ENCODE data around the gene BHLHE23.

BHLHE23 gene

DNA sequence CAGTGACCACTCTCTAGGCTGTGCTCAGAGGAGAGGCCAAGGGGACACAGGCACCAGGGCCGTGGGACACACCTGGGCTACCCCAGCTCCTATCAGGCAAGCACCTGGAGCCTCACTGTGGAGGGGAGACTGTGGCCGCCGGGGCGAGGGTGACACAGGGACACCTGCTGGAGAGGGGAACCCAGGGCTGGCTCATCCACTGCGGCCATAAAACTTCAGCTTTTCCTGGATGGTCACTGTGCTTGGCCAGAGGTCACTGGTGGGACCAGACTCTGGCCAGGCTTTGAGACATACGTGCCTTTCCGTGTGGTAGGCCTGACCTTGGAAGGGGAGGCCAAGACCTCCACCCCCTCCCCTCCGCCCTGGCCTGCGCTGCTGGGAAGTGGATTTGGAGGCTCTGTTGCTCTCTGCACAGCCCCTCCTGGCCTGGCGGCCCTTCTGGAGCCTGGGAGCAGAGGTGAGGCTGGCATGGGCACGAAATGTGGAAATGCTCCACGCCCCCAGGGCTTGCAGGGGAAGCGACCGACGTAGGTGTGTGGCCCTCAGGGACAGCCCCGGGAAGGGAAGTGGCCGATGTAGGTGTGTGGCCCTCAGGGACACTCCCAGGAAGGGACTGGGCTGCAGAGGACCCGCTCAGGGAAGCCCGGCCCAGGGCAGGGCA lies 42.9 kb upstream of the BHLHE23 start:
- H3K4me1 ChIP-seq (ENCODE audit: control insufficient read depth in 5 of 5, insufficient read depth in 5 of 5, low read length in 5 of 5): peaks cover 0 to 12% (median 0%) of the 10 kb centered on the region in 5 donors
- H3K9ac ChIP-seq (ENCODE audit: low read length in 5 of 5): no peak overlapping the region
- no peaks in the 10 kb centered on the region for H3K36me3 ChIP-seq (ENCODE audit: control insufficient read depth in 5 of 5, insufficient read depth in 5 of 5, low read length in 5 of 5)
- no peak overlapping the region for H3K4me3 ChIP-seq (ENCODE audit: low read depth in 1 of 5, low read length in 5 of 5)
- no peak overlapping the region for H3K27ac ChIP-seq (ENCODE audit: low read depth, low read length)
- no peaks in the 10 kb centered on the region for H3K9me3 ChIP-seq (ENCODE audit: control insufficient read depth in 5 of 5, low read length in 5 of 5)
- peaks cover 11 to 46% (median 31%) of the 10 kb centered on the region in 5 donors for H3K27me3 ChIP-seq (ENCODE audit: control insufficient read depth in 5 of 5, insufficient read depth in 4 of 5, low read length in 5 of 5)

DNA sequence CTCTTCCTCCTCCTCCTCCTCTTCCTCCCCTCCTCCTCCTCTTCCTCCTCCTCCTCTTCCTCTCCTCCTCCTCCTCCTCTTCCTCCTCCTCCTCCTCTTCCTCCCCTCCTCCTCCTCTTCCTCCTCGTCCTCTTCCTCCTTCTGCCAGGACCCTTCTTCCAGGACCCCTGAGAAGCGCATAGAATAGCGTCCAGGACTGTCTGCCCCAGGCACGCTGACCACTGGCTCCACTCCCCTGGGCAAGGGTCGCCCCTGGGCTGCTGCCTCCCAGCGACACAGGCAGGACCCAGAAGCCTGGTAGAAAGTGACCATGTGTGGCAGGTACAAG lies 42.4 kb upstream of the BHLHE23 start:
- Histone ChIP-seq H3K9ac (ENCODE audit: low read length in 5 of 5) (no peak overlapping the region), H3K4me3 (ENCODE audit: low read depth in 1 of 5, low read length in 5 of 5) (no peak overlapping the region), H3K27me3 (ENCODE audit: control insufficient read depth in 5 of 5, insufficient read depth in 4 of 5, low read length in 5 of 5) (peaks cover 11 to 47% (median 35%) of the 10 kb centered on the region in 5 donors), H3K4me1 (ENCODE audit: control insufficient read depth in 5 of 5, insufficient read depth in 5 of 5, low read length in 5 of 5) (peaks cover 0 to 12% (median 0%) of the 10 kb centered on the region in 5 donors), H3K9me3 (ENCODE audit: control insufficient read depth in 5 of 5, low read length in 5 of 5) (no peaks in the 10 kb centered on the region), H3K36me3 (ENCODE audit: control insufficient read depth in 5 of 5, insufficient read depth in 5 of 5, low read length in 5 of 5) (no peaks in the 10 kb centered on the region), H3K27ac (ENCODE audit: low read depth, low read length) (no peak overlapping the region)

GRCh38 chr20:63048516-63049190 lies 41.9 kb upstream of the BHLHE23 start:
- Histone ChIP-seq H3K27me3 (ENCODE audit: control insufficient read depth in 5 of 5, insufficient read depth in 4 of 5, low read length in 5 of 5) (peaks cover 11 to 52% (median 38%) of the 10 kb centered on the region in 5 donors), H3K36me3 (ENCODE audit: control insufficient read depth in 5 of 5, insufficient read depth in 5 of 5, low read length in 5 of 5) (no peaks in the 10 kb centered on the region), H3K4me1 (ENCODE audit: control insufficient read depth in 5 of 5, insufficient read depth in 5 of 5, low read length in 5 of 5) (peaks cover 0 to 12% (median 0%) of the 10 kb centered on the region in 5 donors), H3K9ac (ENCODE audit: low read length in 5 of 5) (no peak overlapping the region), H3K9me3 (ENCODE audit: control insufficient read depth in 5 of 5, low read length in 5 of 5) (no peaks in the 10 kb centered on the region), H3K4me3 (ENCODE audit: low read depth in 1 of 5, low read length in 5 of 5) (no peak overlapping the region), H3K27ac (ENCODE audit: low read depth, low read length) (no peak overlapping the region)

- H3K36me3 ChIP-seq (ENCODE audit: control insufficient read depth in 5 of 5, insufficient read depth in 5 of 5, low read length in 5 of 5): no peaks in the 10 kb centered on the region
- no peaks in the 10 kb centered on the region for H3K9me3 ChIP-seq (ENCODE audit: control insufficient read depth in 5 of 5, low read length in 5 of 5)
- peaks cover 0 to 12% (median 0%) of the 10 kb centered on the region in 5 donors for H3K4me1 ChIP-seq (ENCODE audit: control insufficient read depth in 5 of 5, insufficient read depth in 5 of 5, low read length in 5 of 5)
- peaks cover 11 to 52% (median 40%) of the 10 kb centered on the region in 5 donors for H3K27me3 ChIP-seq (ENCODE audit: control insufficient read depth in 5 of 5, insufficient read depth in 4 of 5, low read length in 5 of 5)
- H3K4me3 ChIP-seq (ENCODE audit: low read depth in 1 of 5, low read length in 5 of 5): no peak overlapping the region
- no peak overlapping the region for H3K27ac ChIP-seq (ENCODE audit: low read depth, low read length)
- H3K9ac ChIP-seq (ENCODE audit: low read length in 5 of 5): no peak overlapping the region
Measured at GRCh38 chr20:63047946-63048345, 41.2 kb upstream of the BHLHE23 start.

- Histone ChIP-seq H3K4me1 (ENCODE audit: control insufficient read depth in 5 of 5, insufficient read depth in 5 of 5, low read length in 5 of 5) (peaks cover 0 to 6% (median 0%) of the 10 kb centered on the region in 5 donors), H3K9ac (ENCODE audit: low read length in 5 of 5) (no peak overlapping the region), H3K36me3 (ENCODE audit: control insufficient read depth in 5 of 5, insufficient read depth in 5 of 5, low read length in 5 of 5) (no peaks in the 10 kb centered on the region), H3K9me3 (ENCODE audit: control insufficient read depth in 5 of 5, low read length in 5 of 5) (no peaks in the 10 kb centered on the region), H3K27ac (ENCODE audit: low read depth, low read length) (no peak overlapping the region), H3K27me3 (ENCODE audit: control insufficient read depth in 5 of 5, insufficient read depth in 4 of 5, low read length in 5 of 5) (peaks cover 11 to 52% (median 42%) of the 10 kb centered on the region in 5 donors), H3K4me3 (ENCODE audit: low read depth in 1 of 5, low read length in 5 of 5) (no peak overlapping the region)
Measured at GRCh38 chr20:63047267-63047666, 40.5 kb upstream of the BHLHE23 start.

GRCh38 chr20:63046841-63047240 lies 40.1 kb upstream of the BHLHE23 start:
- Histone ChIP-seq H3K27me3 (ENCODE audit: control insufficient read depth in 5 of 5, insufficient read depth in 4 of 5, low read length in 5 of 5) (peaks cover 11 to 52% (median 40%) of the 10 kb centered on the region in 5 donors), H3K36me3 (ENCODE audit: control insufficient read depth in 5 of 5, insufficient read depth in 5 of 5, low read length in 5 of 5) (no peaks in the 10 kb centered on the region), H3K9me3 (ENCODE audit: control insufficient read depth in 5 of 5, low read length in 5 of 5) (no peaks in the 10 kb centered on the region), H3K4me3 (ENCODE audit: low read depth in 1 of 5, low read length in 5 of 5) (no peak overlapping the region), H3K9ac (ENCODE audit: low read length in 5 of 5) (no peak overlapping the region), H3K27ac (ENCODE audit: low read depth, low read length) (no peak overlapping the region), H3K4me1 (ENCODE audit: control insufficient read depth in 5 of 5, insufficient read depth in 5 of 5, low read length in 5 of 5) (peaks cover 0 to 2% (median 0%) of the 10 kb centered on the region in 5 donors)

DNA sequence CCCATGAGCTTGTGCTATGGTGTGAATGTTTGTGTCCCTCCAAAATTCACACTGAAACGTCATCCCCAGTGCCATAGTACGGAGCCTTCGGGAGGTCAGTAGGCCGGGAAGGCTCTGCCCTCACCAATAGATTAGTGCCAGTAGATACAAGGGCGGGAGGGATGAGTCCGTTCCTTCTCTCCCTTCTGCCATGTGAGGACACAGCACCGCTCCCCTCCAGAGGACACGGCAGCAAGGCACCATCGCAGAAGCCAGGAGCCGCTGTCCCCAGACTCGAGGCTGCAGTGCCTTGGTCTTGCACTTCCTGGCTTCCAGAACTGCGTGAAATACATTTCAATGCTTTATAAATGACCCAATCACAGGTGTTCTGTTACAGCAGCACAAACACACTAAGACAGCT lies 39.2 kb upstream of the BHLHE23 start:
- no peaks in the 10 kb centered on the region for H3K9me3 ChIP-seq (ENCODE audit: control insufficient read depth in 5 of 5, low read length in 5 of 5)
- peaks cover 10 to 48% (median 34%) of the 10 kb centered on the region in 5 donors for H3K27me3 ChIP-seq (ENCODE audit: control insufficient read depth in 5 of 5, insufficient read depth in 4 of 5, low read length in 5 of 5)
- H3K4me1 ChIP-seq (ENCODE audit: control insufficient read depth in 5 of 5, insufficient read depth in 5 of 5, low read length in 5 of 5): no peaks in the 10 kb centered on the region
- H3K9ac ChIP-seq (ENCODE audit: low read length in 5 of 5): no peak overlapping the region
- H3K27ac ChIP-seq (ENCODE audit: low read depth, low read length): no peak overlapping the region
- no peaks in the 10 kb centered on the region for H3K36me3 ChIP-seq (ENCODE audit: control insufficient read depth in 5 of 5, insufficient read depth in 5 of 5, low read length in 5 of 5)
- H3K4me3 ChIP-seq (ENCODE audit: low read depth in 1 of 5, low read length in 5 of 5): no peak overlapping the region

GRCh38 chr20:63045401-63045800 lies 38.6 kb upstream of the BHLHE23 start:
- Histone ChIP-seq H3K4me1 (ENCODE audit: control insufficient read depth in 5 of 5, insufficient read depth in 5 of 5, low read length in 5 of 5) (no peaks in the 10 kb centered on the region), H3K9me3 (ENCODE audit: control insufficient read depth in 5 of 5, low read length in 5 of 5) (no peaks in the 10 kb centered on the region), H3K27me3 (ENCODE audit: control insufficient read depth in 5 of 5, insufficient read depth in 4 of 5, low read length in 5 of 5) (peaks cover 10 to 46% (median 32%) of the 10 kb centered on the region in 5 donors), H3K4me3 (ENCODE audit: low read depth in 1 of 5, low read length in 5 of 5) (no peak overlapping the region), H3K9ac (ENCODE audit: low read length in 5 of 5) (no peak overlapping the region), H3K27ac (ENCODE audit: low read depth, low read length) (no peak overlapping the region), H3K36me3 (ENCODE audit: control insufficient read depth in 5 of 5, insufficient read depth in 5 of 5, low read length in 5 of 5) (no peaks in the 10 kb centered on the region)

DNA sequence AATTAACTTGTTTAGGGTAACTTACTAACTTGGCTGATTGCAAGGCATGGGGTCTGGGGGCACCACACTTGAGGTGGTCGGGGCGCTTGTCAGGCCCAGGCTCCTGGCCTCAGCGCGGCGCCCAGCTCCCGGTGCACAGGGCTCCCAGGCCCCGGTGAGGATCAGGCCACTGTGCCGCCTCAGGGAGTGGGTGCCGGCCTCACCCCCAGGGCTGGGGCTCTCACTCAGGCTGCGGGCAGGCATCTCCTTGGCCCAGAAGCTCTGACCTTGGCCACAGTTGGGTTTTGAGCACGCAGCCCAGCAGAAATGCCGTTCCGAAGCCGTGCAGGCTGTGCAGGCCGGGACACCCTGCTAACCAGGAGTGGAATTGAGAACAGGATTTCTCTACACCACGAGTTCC lies 37.8 kb upstream of the BHLHE23 start:
- Histone ChIP-seq H3K36me3 (ENCODE audit: control insufficient read depth in 5 of 5, insufficient read depth in 5 of 5, low read length in 5 of 5) (no peaks in the 10 kb centered on the region), H3K4me1 (ENCODE audit: control insufficient read depth in 5 of 5, insufficient read depth in 5 of 5, low read length in 5 of 5) (no peaks in the 10 kb centered on the region), H3K9me3 (ENCODE audit: control insufficient read depth in 5 of 5, low read length in 5 of 5) (no peaks in the 10 kb centered on the region), H3K27me3 (ENCODE audit: control insufficient read depth in 5 of 5, insufficient read depth in 4 of 5, low read length in 5 of 5) (peaks cover 10 to 43% (median 32%) of the 10 kb centered on the region in 5 donors), H3K4me3 (ENCODE audit: low read depth in 1 of 5, low read length in 5 of 5) (no peak overlapping the region), H3K9ac (ENCODE audit: low read length in 5 of 5) (no peak overlapping the region), H3K27ac (ENCODE audit: low read depth, low read length) (no peak overlapping the region)

DNA sequence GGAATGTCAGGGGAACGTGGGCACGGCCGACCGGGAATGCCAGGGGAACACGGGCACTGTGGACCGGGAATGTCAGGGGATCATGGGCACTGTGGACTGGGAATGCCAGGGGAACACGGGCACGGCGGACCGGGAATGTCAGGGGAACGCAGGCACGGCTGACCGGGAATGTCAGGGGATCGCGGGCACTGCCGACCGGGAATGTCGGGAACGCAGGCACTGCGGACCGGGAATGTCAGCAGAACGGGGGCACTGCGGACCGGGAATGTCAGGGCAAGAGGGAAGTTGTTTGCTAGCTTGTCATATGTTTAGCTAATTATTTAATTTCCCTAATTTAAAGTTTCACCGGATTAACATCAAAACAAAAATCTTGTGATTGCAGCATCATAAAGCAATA lies 37.4 kb upstream of the BHLHE23 start:
- no peak overlapping the region for H3K4me3 ChIP-seq (ENCODE audit: low read depth in 1 of 5, low read length in 5 of 5)
- no peaks in the 10 kb centered on the region for H3K36me3 ChIP-seq (ENCODE audit: control insufficient read depth in 5 of 5, insufficient read depth in 5 of 5, low read length in 5 of 5)
- no peaks in the 10 kb centered on the region for H3K9me3 ChIP-seq (ENCODE audit: control insufficient read depth in 5 of 5, low read length in 5 of 5)
- no peak overlapping the region for H3K9ac ChIP-seq (ENCODE audit: low read length in 5 of 5)
- H3K27ac ChIP-seq (ENCODE audit: low read depth, low read length): no peak overlapping the region
- H3K4me1 ChIP-seq (ENCODE audit: control insufficient read depth in 5 of 5, insufficient read depth in 5 of 5, low read length in 5 of 5): no peaks in the 10 kb centered on the region
- H3K27me3 ChIP-seq (ENCODE audit: control insufficient read depth in 5 of 5, insufficient read depth in 4 of 5, low read length in 5 of 5): peaks cover 10 to 44% (median 32%) of the 10 kb centered on the region in 5 donors

Measured in subcutaneous abdominal adipose tissue (tissue), 5 donors.